ENCODE results near the gene MYO5A.
A peak's percentile ranks its signal among the peaks of the same experiment; 100 is the strongest.
"Not testable (repeated sequence)": the region's sequence is repeated elsewhere in the genome, so short reads cannot be mapped to it uniquely, and the experiment has no call there.

The MYO5A gene

DNA sequence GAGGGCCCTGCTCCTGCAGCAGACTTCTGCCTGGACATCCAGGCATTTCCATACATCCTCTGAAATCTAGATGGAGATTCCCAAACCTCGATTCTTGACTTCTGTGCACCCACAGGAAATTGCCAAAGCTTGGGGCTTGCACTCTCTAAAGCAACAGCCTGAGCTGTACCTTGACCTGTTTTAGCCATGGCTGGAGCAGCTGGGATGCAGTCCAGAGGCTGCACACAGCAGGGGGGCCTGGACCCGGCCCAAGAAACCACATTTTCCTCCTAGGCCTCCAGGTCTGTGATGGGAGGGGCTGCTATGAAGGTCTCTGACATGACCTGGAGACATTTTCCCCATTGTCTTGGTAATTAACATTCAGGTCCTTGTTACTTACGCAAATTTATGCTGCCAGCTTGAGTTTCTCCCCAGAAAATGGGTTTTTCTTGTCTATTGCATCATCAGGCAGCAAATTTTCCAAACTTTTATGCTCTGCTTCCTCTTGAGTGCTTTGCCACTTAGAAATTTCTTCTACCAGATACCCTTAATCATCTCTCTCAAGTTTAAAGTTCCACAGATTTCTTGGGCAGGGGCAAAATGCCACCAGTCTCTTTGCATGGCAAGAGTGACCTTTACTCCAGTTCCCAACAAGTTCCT, 11.8 kb upstream of the MYO5A start:
- no peak for DNase-seq

- DNase-seq, result no peak
These were observed 8.8 kb upstream of the MYO5A start for GRCh38 chr15:52537459-52537858.

DNA sequence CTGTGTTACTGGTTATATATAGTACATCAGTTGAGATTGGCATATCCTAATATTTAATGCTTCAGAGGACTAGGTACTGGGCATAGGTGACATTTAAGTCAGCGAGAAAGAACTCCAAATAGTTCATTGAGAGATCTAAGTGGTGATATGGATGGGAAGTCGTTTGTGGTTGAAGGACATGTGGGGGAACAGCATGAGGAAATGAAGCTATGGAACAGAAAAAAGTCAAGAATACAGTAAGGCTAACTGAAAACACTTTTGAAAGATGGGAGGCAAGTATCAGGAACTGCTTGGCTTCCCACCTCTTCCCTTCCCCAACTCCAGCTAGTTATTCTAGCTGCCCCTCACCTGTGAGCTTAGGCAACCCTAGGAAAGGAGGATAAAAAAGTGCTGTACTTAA, 3.7 kb upstream of the MYO5A start:
- DNase-seq, result no peak

DNA sequence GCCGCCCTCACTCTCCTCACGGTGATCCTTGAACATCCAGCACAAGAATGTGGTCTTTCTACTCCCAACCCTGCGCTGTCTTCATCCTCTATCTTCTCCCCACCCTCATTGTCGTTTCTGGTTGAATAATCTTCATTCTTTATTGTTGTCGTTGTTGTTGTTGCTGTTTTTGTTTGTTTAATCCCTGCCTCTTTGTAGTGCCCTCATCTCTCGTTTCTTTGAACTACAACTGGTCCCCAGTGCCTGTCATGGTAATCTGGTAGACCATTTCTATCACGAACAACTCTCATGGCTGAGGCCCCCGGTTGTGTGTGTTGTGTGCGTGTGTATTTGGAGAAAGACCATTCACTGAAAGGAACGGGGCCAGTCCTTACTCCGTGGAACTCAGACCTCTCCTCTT, 1.3 kb upstream of the MYO5A start:
- DNase-seq, result no peak

- DNase-seq, result peak; percentile 43
These were observed 753 bp upstream of the MYO5A start for GRCh38 chr15:52529341-52529924.

- DNase-seq, result peak; percentile 53
These were observed 643 bp downstream of the MYO5A start for GRCh38 chr15:52527911-52528563.

DNA sequence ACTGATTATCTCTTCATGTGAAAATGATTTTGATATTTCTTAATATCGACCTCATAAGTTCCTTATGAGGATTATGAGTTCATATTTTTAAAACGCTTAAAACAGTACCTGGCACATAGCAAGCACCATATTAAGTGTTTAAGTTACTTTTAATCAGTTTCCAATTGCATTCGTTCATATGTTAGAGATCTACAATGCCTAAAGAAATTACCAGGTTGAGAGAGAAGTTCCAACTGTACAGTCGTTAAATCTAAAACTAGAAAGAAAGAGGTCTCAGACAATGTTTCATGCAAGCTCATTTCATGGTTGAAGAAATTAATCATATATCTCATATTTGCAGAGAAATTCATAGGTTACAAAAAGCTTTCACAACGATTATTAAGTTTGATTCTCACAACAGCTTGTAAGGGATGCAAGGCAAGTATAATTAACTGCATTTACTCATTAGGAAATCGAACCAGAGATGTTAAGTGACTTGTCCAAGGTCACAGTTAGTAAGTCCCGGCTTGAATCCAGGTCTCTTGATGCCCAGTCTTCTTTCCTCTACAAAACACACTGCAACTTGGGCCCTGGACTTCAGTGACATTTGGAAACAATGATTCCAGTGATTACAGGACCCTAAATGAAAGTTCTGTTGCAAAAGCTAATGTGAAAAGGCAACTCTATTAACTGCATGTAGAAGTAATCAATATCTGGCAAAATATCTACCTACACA, 1.3 kb downstream of the MYO5A start:
- no peak for DNase-seq

DNA sequence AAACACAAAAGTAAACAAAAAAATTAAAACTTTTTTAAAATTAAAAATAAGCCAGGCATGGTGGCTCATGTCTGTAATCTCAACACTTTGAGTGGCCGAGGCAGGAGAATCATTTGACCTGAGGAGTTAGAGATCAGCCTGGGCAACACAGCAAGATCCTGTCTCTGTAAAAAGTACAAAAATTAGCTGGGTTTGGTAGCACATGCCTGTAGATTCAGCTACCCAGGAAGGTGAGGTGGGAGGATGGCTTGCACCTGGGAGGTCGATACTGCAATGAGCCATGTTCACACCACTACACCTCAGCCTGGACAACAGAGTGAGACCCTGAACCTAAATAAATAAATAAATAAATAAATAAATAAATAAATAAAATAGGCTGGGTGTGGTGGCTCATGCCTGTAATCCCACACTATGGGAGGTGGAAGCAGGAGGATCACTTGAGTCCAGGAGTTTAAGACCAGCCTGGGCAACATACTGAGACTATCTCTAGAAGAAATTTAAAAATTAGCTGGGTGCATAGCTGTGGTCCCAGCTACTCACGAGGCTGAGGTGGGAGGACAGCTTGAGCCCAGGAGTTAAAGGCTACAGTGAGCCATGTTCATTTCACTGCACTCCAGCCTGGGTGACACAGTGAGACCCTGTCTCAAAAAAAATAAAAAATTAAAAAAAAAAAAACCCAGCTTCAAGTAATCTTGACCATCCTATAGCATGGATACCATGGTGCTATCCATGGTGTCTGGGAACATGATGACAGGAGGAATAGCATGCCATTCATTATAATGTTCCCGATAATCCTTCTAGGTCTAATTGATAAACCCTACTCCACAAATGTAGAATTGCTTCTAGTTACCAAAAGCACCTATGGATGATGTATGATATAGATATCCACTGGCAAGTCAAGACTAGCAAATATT, 4.2 kb downstream of the MYO5A start:
- DNase-seq, result no peak

DNA sequence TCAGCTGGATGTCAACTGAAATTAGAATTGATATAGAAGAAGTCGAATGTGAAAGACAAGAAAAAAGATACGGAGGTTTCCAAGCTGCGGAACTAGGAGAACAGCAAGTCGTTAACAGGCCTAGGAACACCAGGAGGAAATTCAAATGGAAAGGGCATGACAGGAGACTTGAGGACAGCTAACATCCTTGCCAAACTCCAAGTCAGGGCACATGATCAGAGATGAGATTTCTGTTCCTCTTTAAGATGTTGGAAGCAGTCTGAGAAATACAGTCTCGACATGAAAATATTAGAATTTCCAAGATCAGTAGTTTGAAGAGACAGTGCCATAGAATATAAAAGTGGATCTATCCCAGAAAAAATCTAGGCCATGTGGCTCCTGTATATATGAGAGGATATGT, 5.0 kb downstream of the MYO5A start:
- no peak for DNase-seq

DNA sequence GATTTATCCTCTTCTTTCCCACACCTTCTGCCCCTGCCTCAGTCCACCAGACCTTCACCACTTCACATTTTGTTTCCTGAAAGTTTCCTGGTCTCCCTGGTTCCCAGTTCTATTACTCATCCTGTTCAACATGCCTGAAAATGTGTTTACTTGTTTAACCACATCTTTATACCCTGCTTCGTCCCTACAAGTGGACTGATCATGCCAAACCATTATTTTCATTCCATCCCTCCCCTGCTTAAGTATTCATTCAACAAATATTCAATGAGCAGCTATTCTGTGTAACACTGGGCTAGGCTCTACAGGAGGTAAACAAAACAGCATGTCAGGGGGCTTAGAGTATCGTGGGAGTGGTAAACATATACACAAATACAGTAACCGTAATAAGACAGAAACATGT, 5.5 kb downstream of the MYO5A start:
- DNase-seq, result no peak

- no peak for DNase-seq
These were observed 7.0 kb downstream of the MYO5A start for GRCh38 chr15:52521682-52522081.

- DNase-seq, result no peak
These were observed 8.3 kb downstream of the MYO5A start for GRCh38 chr15:52520421-52520820.

GRCh38 chr15:52518487-52519371, 10.0 kb downstream of the MYO5A start:
- DNase-seq, result no peak

- DNase-seq, result no peak
These were observed 11.7 kb downstream of the MYO5A start for GRCh38 chr15:52517014-52517413.

DNA sequence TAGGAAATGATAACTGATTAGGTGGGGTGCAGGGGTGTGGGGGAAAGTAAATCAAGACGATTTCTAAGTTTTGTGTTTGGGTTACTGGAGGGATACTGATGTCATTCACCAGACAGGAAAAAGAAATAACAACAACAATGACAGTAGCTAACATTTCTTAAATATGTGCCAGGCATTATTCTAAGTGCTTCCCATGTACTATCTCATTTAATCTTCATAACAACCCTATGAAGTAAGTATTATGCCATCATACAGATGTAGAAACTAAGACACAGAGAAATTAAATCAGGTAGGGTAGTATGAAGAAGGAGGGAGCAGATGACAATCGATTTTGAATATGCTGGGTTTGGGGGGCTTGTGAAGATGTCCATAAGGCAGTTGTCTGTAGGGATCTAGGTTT, 13.3 kb downstream of the MYO5A start:
- no peak for DNase-seq

DNA sequence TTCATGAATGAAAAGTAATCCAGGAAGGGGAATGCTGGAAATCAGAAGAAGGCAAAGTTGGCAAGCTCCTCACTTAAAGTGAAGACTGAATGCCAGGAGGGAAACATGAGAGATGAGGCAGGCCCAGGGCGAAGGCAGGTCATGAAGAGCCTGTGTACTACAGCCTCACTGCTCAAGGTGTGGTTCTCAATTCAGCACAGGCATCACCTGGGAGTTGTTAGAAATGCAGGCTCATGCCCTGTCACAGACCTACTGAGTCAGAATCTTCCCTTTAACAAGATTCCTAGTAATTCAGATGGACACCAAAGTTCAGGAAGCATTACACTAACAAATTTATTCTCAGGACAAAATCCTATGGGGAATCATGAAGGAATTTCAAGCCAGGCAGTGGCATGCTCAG, 14.2 kb downstream of the MYO5A start:
- DNase-seq, result no peak

- DNase-seq, result not testable (repeated sequence)
These were observed 15.8 kb downstream of the MYO5A start for GRCh38 chr15:52512869-52513268.

DNA sequence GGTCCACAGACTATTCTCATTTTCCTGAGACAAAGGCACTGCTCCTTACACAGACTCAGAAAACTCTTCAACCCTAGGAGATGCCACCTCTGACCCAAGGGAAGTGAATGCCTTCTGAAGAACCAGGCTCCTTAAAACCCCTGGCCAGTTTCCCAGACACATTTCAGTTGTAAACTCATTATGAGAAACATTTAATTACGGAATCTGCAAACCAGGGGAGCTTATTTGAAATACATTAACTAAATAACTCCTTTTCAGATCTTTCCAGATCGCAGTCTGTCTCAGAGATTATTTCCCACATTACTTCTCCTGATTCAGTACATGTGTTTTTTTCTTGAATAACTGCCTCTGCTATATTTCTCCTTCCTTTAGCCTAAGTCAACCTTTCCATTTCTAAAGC, 17.6 kb downstream of the MYO5A start:
- no peak for DNase-seq

GRCh38 chr15:52509500-52510245, 19.0 kb downstream of the MYO5A start:
- no peak for DNase-seq

DNA sequence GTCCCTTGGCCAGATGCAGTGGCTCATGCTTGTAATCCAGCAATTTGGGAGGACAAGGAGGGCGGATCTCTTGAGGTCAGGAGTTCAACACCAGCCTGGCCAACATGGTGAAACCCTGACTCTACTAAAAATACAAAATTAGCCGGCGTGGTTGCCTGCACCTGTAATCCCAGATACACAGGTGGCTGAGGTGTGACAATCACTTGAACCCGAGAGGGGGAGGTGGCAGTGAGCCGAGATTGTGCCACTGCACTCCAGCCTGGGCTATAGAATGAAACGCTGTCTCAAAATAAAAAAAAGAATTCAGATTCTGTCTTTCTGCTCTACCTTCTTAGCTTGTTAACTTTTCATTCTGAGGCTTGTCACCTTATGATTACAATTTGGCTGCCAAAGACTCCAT, 22.1 kb downstream of the MYO5A start:
- no peak for DNase-seq

DNA sequence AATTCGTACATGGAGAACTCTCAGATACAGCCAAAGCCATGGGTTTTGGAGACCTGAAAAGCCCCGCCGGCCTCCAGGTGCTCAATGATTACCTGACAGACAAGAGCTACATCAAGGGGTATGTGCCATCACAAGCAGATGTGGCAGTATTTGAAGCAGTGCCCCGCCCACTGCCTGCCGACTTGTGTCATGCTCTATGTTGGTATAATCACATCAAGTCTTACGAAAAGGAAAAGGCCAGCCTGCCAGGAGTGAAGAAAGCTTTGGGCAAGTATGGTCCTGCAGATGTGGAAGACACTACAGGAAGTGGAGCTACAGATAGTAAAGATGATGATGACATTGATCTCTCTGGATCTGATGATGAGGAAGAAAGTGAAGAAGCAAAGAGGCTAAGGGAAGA, 23.5 kb downstream of the MYO5A start:
- no peak for DNase-seq
